ENCODE data around the gene HEBP2. TPM values are rescaled to one million over a fixed set of nuclear protein-coding genes. Genes with fewer than 3 reads are reported as not detected.

Gene HEBP2
- total and polyA plus RNA-seq, 3 experiments from 2014 or later = 27.2 to 42.0 (median 27.5) TPM

DNA sequence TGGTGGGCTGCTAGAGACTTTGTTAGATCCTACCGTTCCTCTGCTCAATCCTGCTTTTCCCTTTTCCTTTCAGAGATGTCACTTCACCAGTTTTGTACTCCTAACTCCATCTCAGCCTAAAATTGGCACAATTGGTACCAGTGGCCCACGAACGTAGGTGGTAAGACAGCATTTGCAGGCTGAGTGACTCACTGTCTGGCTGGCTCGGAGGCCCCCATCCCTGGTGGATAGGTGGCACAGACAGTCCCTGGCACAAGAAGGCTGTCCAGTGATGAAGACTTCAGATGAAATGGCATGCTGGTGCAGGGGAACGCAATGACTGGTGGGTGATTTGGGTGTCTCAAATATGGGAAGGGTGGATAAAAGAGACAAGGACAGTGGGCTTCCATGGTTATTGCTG lies 11.1 kb downstream of the HEBP2 start:
- Mint-ChIP-seq H3K27ac (no peak overlapping the region), H3K9me3 (no peaks in the 10 kb centered on the region), H3K27me3 (peaks cover 0 to 1% of the 10 kb centered on the region in 2 donors), H3K4me3 (no peak overlapping the region), H3K4me1 (peaks cover under 1 to 5% (median 3%) of the 10 kb centered on the region in 3 donors), H3K36me3 (peaks cover 20 to 81% (median 48%) of the 10 kb centered on the region in 3 donors)
- H3K36me3 ChIP-seq (ENCODE audit: insufficient read depth, low read length) = peaks cover 32% of the 10 kb centered on the region
- ChIA-PET POLR2A (no interaction called here), CTCF (interaction anchor here (0.8 kb wide), 1 partner anchor 12 kb away, joined by 3 read pairs; no protein-coding TSS in a partner anchor)
- H3K27ac ChIP-seq (ENCODE audit: low read depth, low read length) = no peak overlapping the region
- DNase-seq = no peak
- H3K4me3 ChIP-seq (ENCODE audit: low read length) = no peak overlapping the region
- no peaks in the 10 kb centered on the region for H3K4me1 ChIP-seq (ENCODE audit: insufficient read depth, low read length)
- no peaks in the 10 kb centered on the region for H3K9me3 ChIP-seq (ENCODE audit: low read length)
- H3K27me3 ChIP-seq (ENCODE audit: insufficient read depth, low read length, poor library complexity, severe bottlenecking) = no peaks in the 10 kb centered on the region

DNA sequence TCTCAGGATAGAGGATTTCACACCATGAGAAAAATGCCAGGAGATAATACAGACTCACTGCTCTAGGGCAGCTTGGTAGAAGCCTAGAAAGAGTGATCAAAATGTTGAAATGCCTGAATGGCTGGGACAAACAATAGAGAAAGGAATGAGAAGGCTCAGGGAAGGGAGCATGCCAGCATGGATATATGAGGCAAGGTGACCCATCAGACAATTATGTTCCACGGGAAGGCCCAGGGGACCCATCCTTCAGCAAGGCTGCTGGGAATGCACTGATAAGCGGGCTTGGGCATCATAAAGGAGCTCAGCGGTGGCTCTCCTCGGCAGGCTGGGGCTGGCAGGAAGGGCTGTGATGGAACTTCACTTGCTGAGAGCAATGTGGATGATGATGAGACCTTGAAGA lies 12.2 kb downstream of the HEBP2 start:
- POLR2A ChIA-PET = no interaction called here
- peak overlapping the region in 1 of 8 donors; percentile 64 for H3K27ac Mint-ChIP-seq

DNA sequence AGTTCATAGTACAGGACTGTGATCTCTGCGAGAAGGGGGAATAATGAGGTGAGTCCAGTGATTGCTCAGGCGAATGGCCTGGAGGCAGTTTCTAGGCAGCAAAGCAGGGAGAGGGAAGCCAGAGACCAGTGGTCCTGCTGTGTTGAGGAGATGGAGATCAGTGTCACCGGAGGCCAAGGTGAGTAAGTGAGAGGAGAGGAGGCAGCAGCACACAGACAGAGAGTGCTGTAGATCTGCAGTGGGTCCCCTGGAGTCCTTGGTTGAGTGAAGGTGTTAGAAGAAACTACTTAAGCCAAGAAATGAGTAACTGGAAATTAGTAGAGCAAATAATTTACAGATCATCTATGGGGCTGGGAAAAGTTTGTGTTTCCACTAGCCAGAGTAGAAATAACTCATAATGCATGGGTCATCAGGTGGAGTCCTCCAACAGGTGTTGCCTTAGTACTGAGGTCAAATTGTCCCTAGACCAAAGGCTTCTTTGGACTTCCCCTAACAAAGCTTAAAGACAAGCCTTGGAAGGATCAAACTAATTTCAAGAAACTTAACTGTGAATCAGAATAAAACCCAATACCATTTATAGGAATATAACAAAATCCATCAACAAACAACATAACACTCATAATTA lies 13.6 kb downstream of the HEBP2 start:
- Histone ChIP-seq H3K27ac (ENCODE audit: low read depth, low read length) (no peak overlapping the region), H3K4me1 (ENCODE audit: insufficient read depth, low read length) (no peaks in the 10 kb centered on the region), H3K36me3 (ENCODE audit: insufficient read depth, low read length) (peaks cover 15% of the 10 kb centered on the region), H3K9me3 (ENCODE audit: low read length) (no peaks in the 10 kb centered on the region), H3K27me3 (ENCODE audit: insufficient read depth, low read length, poor library complexity, severe bottlenecking) (no peaks in the 10 kb centered on the region), H3K4me3 (ENCODE audit: low read length) (no peak overlapping the region)
- DNase-seq = no peak
- H3K36me3 Mint-ChIP-seq = peaks cover 16 to 60% (median 35%) of the 10 kb centered on the region in 3 donors
- no peaks in the 10 kb centered on the region for H3K9me3 Mint-ChIP-seq
- H3K4me3 Mint-ChIP-seq = no peak overlapping the region
- no peaks in the 10 kb centered on the region for H3K4me1 Mint-ChIP-seq
- H3K27ac Mint-ChIP-seq = peak overlapping the region in 2 of 8 donors; percentile 49 to 55
- H3K27me3 Mint-ChIP-seq = peaks cover 0 to 1% of the 10 kb centered on the region in 2 donors
- CTCF ChIA-PET = interaction anchor here (1.3 kb wide), 1 partner anchor 10 kb away, joined by 4 read pairs; no protein-coding TSS in a partner anchor
- POLR2A ChIA-PET = no interaction called here

More for the DNA sequence above, 12.2 kb downstream of the HEBP2 start:
- Mint-ChIP-seq H3K4me3 (no peak overlapping the region), H3K36me3 (peaks cover 19 to 72% (median 42%) of the 10 kb centered on the region in 3 donors), H3K9me3 (no peaks in the 10 kb centered on the region), H3K27me3 (peaks cover 0 to 1% of the 10 kb centered on the region in 2 donors), H3K4me1 (peaks cover 0 to 3% (median 2%) of the 10 kb centered on the region in 3 donors)
- CTCF ChIA-PET = interaction anchor here (1.5 kb wide), 1 partner anchor 13 kb away, joined by 4 read pairs; no protein-coding TSS in a partner anchor
- no peak overlapping the region for H3K4me3 ChIP-seq (ENCODE audit: low read length)
- H3K4me1 ChIP-seq (ENCODE audit: insufficient read depth, low read length) = no peaks in the 10 kb centered on the region
- no peak for DNase-seq
- H3K9me3 ChIP-seq (ENCODE audit: low read length) = no peaks in the 10 kb centered on the region
- H3K27me3 ChIP-seq (ENCODE audit: insufficient read depth, low read length, poor library complexity, severe bottlenecking) = no peaks in the 10 kb centered on the region
- peaks cover 29% of the 10 kb centered on the region for H3K36me3 ChIP-seq (ENCODE audit: insufficient read depth, low read length)
- no peak overlapping the region for H3K27ac ChIP-seq (ENCODE audit: low read depth, low read length)

DNA sequence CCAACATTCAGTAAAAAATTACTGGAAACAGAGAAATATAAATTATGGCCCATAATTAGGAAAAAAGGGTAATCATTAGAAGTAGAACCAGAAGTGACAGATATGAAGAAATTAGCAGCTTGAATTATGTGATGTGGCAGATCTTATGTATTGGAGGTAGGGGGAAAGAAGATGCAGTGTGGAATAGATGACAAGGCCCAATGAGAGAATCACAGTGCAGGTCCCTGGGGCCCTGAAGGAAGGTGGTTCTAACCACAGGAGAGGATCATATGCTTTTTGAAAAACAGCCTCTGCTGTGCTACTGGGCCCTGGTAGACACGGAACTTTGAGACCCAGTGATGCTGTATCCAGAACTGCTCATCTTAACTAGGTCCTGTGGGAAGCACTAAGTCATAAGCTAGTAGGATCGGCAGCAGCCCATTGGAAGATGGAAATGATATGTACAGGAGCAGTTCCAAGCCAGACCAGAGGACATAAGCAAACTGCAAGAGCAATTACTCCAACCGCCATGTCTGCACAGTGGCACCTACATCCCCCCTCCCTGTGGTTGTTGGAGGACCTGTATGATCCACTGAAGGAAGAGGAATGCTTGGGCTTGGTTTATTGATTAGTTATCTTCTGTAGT lies 14.2 kb downstream of the HEBP2 start:
- Mint-ChIP-seq H3K9me3 (no peaks in the 10 kb centered on the region), H3K27ac (no peak overlapping the region), H3K4me3 (no peak overlapping the region), H3K4me1 (peaks cover 2 to 3% (median 3%) of the 10 kb centered on the region in 3 donors), H3K27me3 (peaks cover 0 to 3% of the 10 kb centered on the region in 2 donors), H3K36me3 (peaks cover 16 to 54% (median 35%) of the 10 kb centered on the region in 3 donors)
- Histone ChIP-seq H3K4me1 (ENCODE audit: insufficient read depth, low read length) (no peaks in the 10 kb centered on the region), H3K36me3 (ENCODE audit: insufficient read depth, low read length) (peaks cover 9% of the 10 kb centered on the region), H3K27ac (ENCODE audit: low read depth, low read length) (no peak overlapping the region), H3K27me3 (ENCODE audit: insufficient read depth, low read length, poor library complexity, severe bottlenecking) (no peaks in the 10 kb centered on the region), H3K9me3 (ENCODE audit: low read length) (no peaks in the 10 kb centered on the region), H3K4me3 (ENCODE audit: low read length) (no peak overlapping the region)
- ChIA-PET CTCF (interaction anchor here (1.3 kb wide), 1 partner anchor 9 kb away, joined by 4 read pairs; no protein-coding TSS in a partner anchor), POLR2A (no interaction called here)
- DNase-seq = no peak

DNA sequence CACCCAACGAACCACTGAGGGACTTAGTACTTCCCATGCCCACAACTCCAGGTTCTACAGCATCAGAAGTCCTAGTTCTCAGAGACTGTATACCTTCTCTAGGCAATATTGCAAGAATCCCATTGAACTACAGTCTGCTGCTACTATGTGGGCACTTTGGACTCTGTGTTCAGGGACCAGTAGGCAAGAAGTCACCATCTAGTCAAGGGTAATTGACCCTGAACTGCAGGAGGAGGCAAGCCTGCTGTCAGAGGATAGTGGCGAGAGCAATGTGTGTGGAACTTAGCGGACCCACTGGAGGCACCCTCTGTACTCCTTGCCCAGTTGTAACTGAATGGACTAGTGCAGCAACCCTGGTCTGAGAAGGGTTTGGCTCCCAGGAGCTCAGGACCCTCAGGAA lies 15.7 kb downstream of the HEBP2 start:
- Histone ChIP-seq H3K27ac (ENCODE audit: low read depth, low read length) (no peak overlapping the region), H3K36me3 (ENCODE audit: insufficient read depth, low read length) (no peaks in the 10 kb centered on the region), H3K4me1 (ENCODE audit: insufficient read depth, low read length) (no peaks in the 10 kb centered on the region), H3K27me3 (ENCODE audit: insufficient read depth, low read length, poor library complexity, severe bottlenecking) (no peaks in the 10 kb centered on the region), H3K4me3 (ENCODE audit: low read length) (no peak overlapping the region), H3K9me3 (ENCODE audit: low read length) (no peaks in the 10 kb centered on the region)
- no peak overlapping the region for H3K4me3 Mint-ChIP-seq
- peaks cover 4 to 6% (median 5%) of the 10 kb centered on the region in 3 donors for H3K4me1 Mint-ChIP-seq
- H3K27me3 Mint-ChIP-seq = peaks cover 0 to 2% of the 10 kb centered on the region in 2 donors
- H3K27ac Mint-ChIP-seq = no peak overlapping the region
- H3K36me3 Mint-ChIP-seq = peaks cover 9 to 41% (median 30%) of the 10 kb centered on the region in 3 donors
- no peak for DNase-seq
- ChIA-PET CTCF (no interaction called here), POLR2A (no interaction called here)
- H3K9me3 Mint-ChIP-seq = no peaks in the 10 kb centered on the region

DNA sequence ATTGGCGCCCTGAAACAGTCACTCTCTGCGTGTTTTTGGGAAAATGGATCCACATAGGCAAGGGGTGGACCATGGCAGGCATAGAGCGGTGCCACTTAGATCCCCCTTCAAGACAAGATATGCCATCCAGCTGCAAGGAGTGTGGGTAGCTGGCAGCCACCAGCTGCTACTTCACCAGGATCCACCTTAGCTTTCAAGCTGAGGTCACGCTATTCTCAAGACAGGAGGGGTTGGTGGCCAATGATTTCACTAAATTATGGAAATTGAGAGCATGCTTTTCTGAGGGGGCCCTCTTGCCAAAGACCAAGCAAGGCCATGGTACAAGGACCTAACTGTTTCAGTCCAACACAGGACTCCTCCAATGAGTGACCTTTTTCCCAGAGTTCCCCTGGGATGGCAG lies 16.3 kb downstream of the HEBP2 start:
- Mint-ChIP-seq H3K36me3 (peaks cover 9 to 37% (median 30%) of the 10 kb centered on the region in 3 donors), H3K27ac (no peak overlapping the region), H3K9me3 (no peaks in the 10 kb centered on the region), H3K27me3 (peaks cover 0 to 2% of the 10 kb centered on the region in 2 donors), H3K4me3 (no peak overlapping the region), H3K4me1 (peaks cover 4 to 6% (median 5%) of the 10 kb centered on the region in 3 donors)
- DNase-seq = no peak
- Histone ChIP-seq H3K36me3 (ENCODE audit: insufficient read depth, low read length) (no peaks in the 10 kb centered on the region), H3K4me3 (ENCODE audit: low read length) (no peak overlapping the region), H3K27ac (ENCODE audit: low read depth, low read length) (no peak overlapping the region), H3K27me3 (ENCODE audit: insufficient read depth, low read length, poor library complexity, severe bottlenecking) (no peaks in the 10 kb centered on the region), H3K9me3 (ENCODE audit: low read length) (no peaks in the 10 kb centered on the region), H3K4me1 (ENCODE audit: insufficient read depth, low read length) (no peaks in the 10 kb centered on the region)
- POLR2A ChIA-PET = no interaction called here
- CTCF ChIA-PET = no interaction called here

DNA sequence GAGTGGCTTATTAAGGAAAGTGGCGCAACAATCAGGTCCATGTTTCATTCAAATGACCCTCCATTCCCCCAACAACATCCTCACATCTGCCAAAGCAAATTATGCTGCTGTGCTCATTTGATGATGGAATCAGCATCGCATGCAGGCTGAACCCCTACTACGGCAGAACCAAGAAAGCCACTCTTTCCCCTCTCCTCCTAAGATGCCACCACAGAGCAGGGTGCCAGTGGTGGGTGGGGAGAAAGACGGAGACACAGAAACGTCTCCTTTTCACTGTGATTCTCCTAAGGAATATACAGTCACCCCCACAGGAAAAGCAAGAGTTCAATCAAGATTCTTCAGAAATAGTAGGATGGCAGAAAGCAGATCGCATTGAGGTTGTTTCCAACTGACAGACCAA lies 17.1 kb downstream of the HEBP2 start:
- Histone ChIP-seq H3K27me3 (ENCODE audit: insufficient read depth, low read length, poor library complexity, severe bottlenecking) (no peaks in the 10 kb centered on the region), H3K4me3 (ENCODE audit: low read length) (no peak overlapping the region), H3K4me1 (ENCODE audit: insufficient read depth, low read length) (no peaks in the 10 kb centered on the region), H3K9me3 (ENCODE audit: low read length) (no peaks in the 10 kb centered on the region), H3K27ac (ENCODE audit: low read depth, low read length) (no peak overlapping the region), H3K36me3 (ENCODE audit: insufficient read depth, low read length) (no peaks in the 10 kb centered on the region)
- peaks cover 0 to 5% of the 10 kb centered on the region in 2 donors for H3K27me3 Mint-ChIP-seq
- POLR2A ChIA-PET = no interaction called here
- peaks cover 9 to 31% (median 29%) of the 10 kb centered on the region in 3 donors for H3K36me3 Mint-ChIP-seq
- CTCF ChIA-PET = no interaction called here
- H3K27ac Mint-ChIP-seq = no peak overlapping the region
- no peak for DNase-seq
- H3K4me1 Mint-ChIP-seq = peaks cover 4 to 6% (median 5%) of the 10 kb centered on the region in 3 donors
- H3K4me3 Mint-ChIP-seq = no peak overlapping the region
- no peaks in the 10 kb centered on the region for H3K9me3 Mint-ChIP-seq

DNA sequence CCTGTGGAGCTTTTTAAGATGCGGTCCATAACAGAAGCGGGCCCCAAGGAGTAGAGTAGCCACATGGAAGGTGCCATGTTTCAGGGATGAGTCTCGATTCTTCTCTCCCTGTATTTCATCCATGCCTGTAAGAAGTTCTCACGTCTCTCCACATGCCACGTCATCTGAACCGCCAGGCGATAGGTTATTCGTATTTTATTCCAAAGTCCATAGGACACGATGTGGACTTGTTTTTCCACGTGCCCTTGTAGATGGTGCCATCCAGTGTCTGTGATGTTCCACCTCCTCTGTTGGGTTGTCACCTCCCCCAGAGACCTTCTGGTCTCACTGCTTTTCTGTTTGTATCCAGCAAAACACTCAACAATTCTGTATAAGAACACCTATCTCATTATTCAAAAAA lies 17.6 kb downstream of the HEBP2 start:
- H3K27me3 Mint-ChIP-seq = peaks cover 0 to 5% of the 10 kb centered on the region in 2 donors
- no peaks in the 10 kb centered on the region for H3K9me3 Mint-ChIP-seq
- CTCF ChIA-PET = no interaction called here

More for the DNA sequence above, 17.6 kb downstream of the HEBP2 start:
- Histone ChIP-seq H3K27ac (ENCODE audit: low read depth, low read length) (no peak overlapping the region), H3K4me3 (ENCODE audit: low read length) (no peak overlapping the region), H3K36me3 (ENCODE audit: insufficient read depth, low read length) (no peaks in the 10 kb centered on the region), H3K4me1 (ENCODE audit: insufficient read depth, low read length) (no peaks in the 10 kb centered on the region), H3K9me3 (ENCODE audit: low read length) (no peaks in the 10 kb centered on the region), H3K27me3 (ENCODE audit: insufficient read depth, low read length, poor library complexity, severe bottlenecking) (no peaks in the 10 kb centered on the region)
- DNase-seq = no peak
- H3K27ac Mint-ChIP-seq = peak overlapping the region in 1 of 8 donors; percentile 40
- POLR2A ChIA-PET = no interaction called here
- peaks cover 4 to 6% (median 5%) of the 10 kb centered on the region in 3 donors for H3K4me1 Mint-ChIP-seq
- no peak overlapping the region for H3K4me3 Mint-ChIP-seq
- peaks cover 9 to 26% (median 24%) of the 10 kb centered on the region in 3 donors for H3K36me3 Mint-ChIP-seq

Measured in CD8-positive, alpha-beta memory T cell (primary cell).